Uterus (tissue), 4 donors: ENCODE data around the gene MED13L. TPM values are rescaled to one million over a fixed set of nuclear protein-coding genes. Genes with fewer than 3 reads are reported as not detected.

ENCODE experiments used
- DNase-seq, 2 donors: peaks; one replicate each; pipeline ENCODE4 v3.0.0-alpha.2; 2019 to 2020
- H3K27ac ChIP-seq, 2 donors: fragments of 200-600 bp; sonication (generic); 1 replicate in 1 of 2; 2 replicates in 1 of 2; pipeline ENCODE4 v1.5.1; 2016 to 2018
- H3K27me3 ChIP-seq, 2 donors: fragments of 200-600 bp; sonication (generic); one replicate each; pipeline ENCODE4 v1.5.1; 2018 to 2019; ENCODE audit warnings: control low read depth in 1 of 2
- H3K36me3 ChIP-seq, 2 donors: fragments of 200-600 bp; sonication (generic); one replicate each; pipeline ENCODE4 v1.5.1; 2019; ENCODE audit warnings: control low read depth in 1 of 2
- H3K4me1 ChIP-seq, 2 donors: fragments of 200-600 bp; sonication (generic); one replicate each; pipeline ENCODE4 v1.5.1; 2018 to 2019; ENCODE audit warnings: control low read depth in 1 of 2
- H3K4me3 ChIP-seq, 2 donors: fragments of 200-600 bp; sonication (generic); 1 replicate in 1 of 2; 2 replicates in 1 of 2; pipeline ENCODE4 v1.5.1; 2018 to 2019; ENCODE audit warnings: mild to moderate bottlenecking in 1 of 2
- H3K9me3 ChIP-seq, 2 donors: fragments of 200-600 bp; sonication (generic); one replicate each; pipeline ENCODE4 v1.5.1; 2019; ENCODE audit warnings: control low read depth in 1 of 2
- POLR2A ChIP-seq, 2 donors: fragments of 450-650 bp; IDR thresholded peaks; one replicate each; pipeline ENCODE4 v1.6.1; 2016; ENCODE audit warnings: antibody characterized with exemption in 2 of 2, mild to moderate bottlenecking in 1 of 2, moderate library complexity in 1 of 2
- intact Hi-C: fragments of 100-400 bp; cut with DNase I; formaldehyde crosslinking; loops from one replicate; pipeline ENCODE4 v1.15.1; 2023; ENCODE audit warnings: low total_unique reads
- total RNA-seq, 4 donors: library from RNA; depleted of rRNA in 3 of 4; stranded (reverse); fragments of >200 nt in 3 of 4; gene quantifications; one replicate each; pipeline versions ENCODE4 v1.1.0 to v1.2.4, GENCODE V29; 2014 to 2023
- TF ChIP-seq, protein P1 (sequence below), 4 experiments: fragments of 200-600 bp in 2 of 4; fragments of 450-650 bp in 2 of 4; sonication (generic) in 2 of 4; IDR thresholded peaks; one replicate each; pipeline ENCODE4 v1.5.1; 2016 to 2019; ENCODE audit warnings: antibody characterized with exemption in 4 of 4, mild to moderate bottlenecking in 2 of 4, moderate library complexity in 1 of 4
- donor health status: DM: yes; HTN: yes; CAD: no.

Gene MED13L
- total RNA-seq, 4 donors from 2014 or later, result 189 to 314 (median 254) TPM

DNA sequence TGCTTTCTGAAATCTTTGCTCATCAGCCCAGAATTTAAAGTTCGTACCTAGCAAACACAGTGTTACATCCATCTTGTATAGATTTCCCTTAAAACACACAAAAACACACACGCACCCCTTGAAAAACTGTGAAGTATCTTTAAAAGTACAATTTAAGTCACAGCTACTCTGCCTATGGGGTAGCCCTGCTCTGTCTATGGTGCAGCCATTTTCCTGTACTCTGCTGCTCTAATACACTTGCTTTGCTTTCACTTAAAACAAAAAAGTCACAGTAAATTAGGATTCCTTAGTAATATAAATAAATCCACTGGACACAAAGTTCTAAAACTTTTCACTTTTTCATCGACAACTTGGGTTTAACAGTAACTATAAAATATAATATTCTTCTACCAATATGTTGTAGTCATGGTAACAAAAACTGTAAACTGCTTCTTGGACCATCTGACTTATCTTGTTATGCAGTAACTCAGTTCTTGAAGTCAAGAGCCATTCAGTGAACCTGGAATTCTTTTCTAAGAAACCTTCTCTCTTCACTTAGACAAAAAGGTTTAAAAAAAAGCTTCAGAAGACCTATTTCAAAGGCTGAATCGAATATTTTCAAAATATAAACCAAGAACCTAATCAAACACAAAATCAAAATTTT is 63.5 kb downstream of the MED13L start:
- Histone ChIP-seq H3K36me3 (no peaks in the 10 kb centered on the region), H3K27me3 (no peaks in the 10 kb centered on the region), H3K4me3 (no peak overlapping the region), H3K4me1 (no peaks in the 10 kb centered on the region), H3K9me3 (no peaks in the 10 kb centered on the region), H3K27ac (no peak overlapping the region)
- TF ChIP-seq, protein P1, sequence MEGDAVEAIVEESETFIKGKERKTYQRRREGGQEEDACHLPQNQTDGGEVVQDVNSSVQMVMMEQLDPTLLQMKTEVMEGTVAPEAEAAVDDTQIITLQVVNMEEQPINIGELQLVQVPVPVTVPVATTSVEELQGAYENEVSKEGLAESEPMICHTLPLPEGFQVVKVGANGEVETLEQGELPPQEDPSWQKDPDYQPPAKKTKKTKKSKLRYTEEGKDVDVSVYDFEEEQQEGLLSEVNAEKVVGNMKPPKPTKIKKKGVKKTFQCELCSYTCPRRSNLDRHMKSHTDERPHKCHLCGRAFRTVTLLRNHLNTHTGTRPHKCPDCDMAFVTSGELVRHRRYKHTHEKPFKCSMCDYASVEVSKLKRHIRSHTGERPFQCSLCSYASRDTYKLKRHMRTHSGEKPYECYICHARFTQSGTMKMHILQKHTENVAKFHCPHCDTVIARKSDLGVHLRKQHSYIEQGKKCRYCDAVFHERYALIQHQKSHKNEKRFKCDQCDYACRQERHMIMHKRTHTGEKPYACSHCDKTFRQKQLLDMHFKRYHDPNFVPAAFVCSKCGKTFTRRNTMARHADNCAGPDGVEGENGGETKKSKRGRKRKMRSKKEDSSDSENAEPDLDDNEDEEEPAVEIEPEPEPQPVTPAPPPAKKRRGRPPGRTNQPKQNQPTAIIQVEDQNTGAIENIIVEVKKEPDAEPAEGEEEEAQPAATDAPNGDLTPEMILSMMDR (IDR thresholded peaks at IDR 0.05), result no peak
- no peak for TF ChIP-seq POLR2A (IDR thresholded peaks at IDR 0.05)
- intact Hi-C loops, result no loop called here
- DNase-seq, result no peak

DNA sequence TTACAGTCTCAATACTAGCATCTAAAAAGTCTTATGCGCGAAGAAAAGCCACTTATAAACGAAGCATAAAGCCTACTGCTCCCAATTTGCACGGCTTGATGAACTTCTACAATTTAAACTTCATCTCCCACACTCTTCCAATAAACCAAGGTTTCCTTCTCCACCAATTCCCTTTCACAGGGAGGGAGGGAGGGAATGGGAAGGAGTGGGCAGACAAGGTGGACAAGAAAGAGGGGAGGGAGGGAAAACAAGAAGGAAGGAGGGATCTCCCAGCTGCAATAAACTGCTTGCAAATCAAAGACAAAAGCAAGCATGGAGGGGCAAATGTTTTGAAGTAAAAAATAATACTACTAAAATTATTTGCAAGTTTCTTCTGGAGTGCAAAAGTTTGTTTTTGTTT is 64.5 kb downstream of the MED13L start:
- Histone ChIP-seq H3K36me3 (no peaks in the 10 kb centered on the region), H3K9me3 (no peaks in the 10 kb centered on the region), H3K4me3 (no peak overlapping the region), H3K4me1 (no peaks in the 10 kb centered on the region), H3K27ac (no peak overlapping the region), H3K27me3 (no peaks in the 10 kb centered on the region)
- TF ChIP-seq POLR2A (IDR thresholded peaks at IDR 0.05), result no peak
- TF ChIP-seq, protein P1 (IDR thresholded peaks at IDR 0.05), result no peak
- intact Hi-C loops, result no loop called here
- no peak for DNase-seq

- no peak overlapping the region for H3K4me3 ChIP-seq
- H3K36me3 ChIP-seq, result no peaks in the 10 kb centered on the region
- H3K4me1 ChIP-seq, result no peaks in the 10 kb centered on the region
- DNase-seq, result no peak
- H3K27me3 ChIP-seq, result no peaks in the 10 kb centered on the region
- H3K9me3 ChIP-seq, result no peaks in the 10 kb centered on the region
- TF ChIP-seq, protein P1 (IDR thresholded peaks at IDR 0.05), result no peak
- TF ChIP-seq POLR2A (IDR thresholded peaks at IDR 0.05), result no peak
- H3K27ac ChIP-seq, result no peak overlapping the region
- intact Hi-C loops, result no loop called here
These were observed 66.7 kb downstream of the MED13L start for GRCh38 chr12:116210762-116211161.

- Histone ChIP-seq H3K4me1 (no peaks in the 10 kb centered on the region), H3K4me3 (no peak overlapping the region), H3K9me3 (no peaks in the 10 kb centered on the region), H3K36me3 (no peaks in the 10 kb centered on the region), H3K27ac (no peak overlapping the region), H3K27me3 (no peaks in the 10 kb centered on the region)
- intact Hi-C loops, result no loop called here
- DNase-seq, result no peak
- TF ChIP-seq POLR2A (IDR thresholded peaks at IDR 0.05), result no peak
- TF ChIP-seq, protein P1 (IDR thresholded peaks at IDR 0.05), result no peak
These were observed 67.4 kb downstream of the MED13L start for GRCh38 chr12:116210131-116210530.

GRCh38 chr12:116209503-116209902 is 68.0 kb downstream of the MED13L start:
- Histone ChIP-seq H3K4me1 (no peaks in the 10 kb centered on the region), H3K9me3 (no peaks in the 10 kb centered on the region), H3K27me3 (no peaks in the 10 kb centered on the region), H3K4me3 (no peak overlapping the region), H3K27ac (no peak overlapping the region), H3K36me3 (no peaks in the 10 kb centered on the region)
- intact Hi-C loops, result no loop called here
- no peak for DNase-seq
- TF ChIP-seq, protein P1 (IDR thresholded peaks at IDR 0.05), result no peak
- no peak for TF ChIP-seq POLR2A (IDR thresholded peaks at IDR 0.05)
